IMR-90 (cell line): ENCODE data around the gene ASTN2. TPM values are rescaled to one million over a fixed set of nuclear protein-coding genes. Genes with fewer than 3 reads are reported as not detected.

ENCODE experiments used
- ATAC-seq: fragments of 200-7000 bp; cut with Tn5 transposase; 2 replicates; pipeline ENCODE4 v1.9.1; 2020; ENCODE audit warnings: low read depth, mild to moderate bottlenecking, moderate library complexity
- BruUV-seq: library from RNA; stranded (reverse); fragments of 400-500 nt; replicated peaks from 2 replicates; lab custom pipeline; 2021; lab: Mats Ljungman, UMichigan
- CTCF ChIA-PET: fragments of 300-600 bp; formaldehyde crosslinking; extraction: SDS; loops from one replicate; lab custom pipeline; 2021; ENCODE audit warnings: antibody characterized with exemption; lab: Yijun Ruan, JAX
- POLR2A ChIA-PET: fragments of 300-600 bp; sonication (Branson Sonifier 250); formaldehyde crosslinking; loops from one replicate; lab custom pipeline; 2022; ENCODE audit warnings: antibody characterized with exemption; ENCODE audit not compliant: unreplicated experiment; lab: Charles Lee
- DNase-seq: peaks from one replicate; pipeline ENCODE4 v3.0.0; 2013
- H2AFZ ChIP-seq: replicated peaks from 2 replicates; pipeline ENCODE3; 2013; ENCODE audit warnings: low read length, mild to moderate bottlenecking; ENCODE audit not compliant: poor library complexity
- H2AK5ac ChIP-seq: 2 replicates; pipeline ENCODE4 v1.6.1; 2013; ENCODE audit warnings: low read depth, low read length, inconsistent platforms
- H2AK9ac ChIP-seq: replicated peaks from 2 replicates; pipeline ENCODE3; 2013; ENCODE audit warnings: mild to moderate bottlenecking, low read depth, low read length, moderate library complexity; ENCODE audit not compliant: poor library complexity
- H2BK120ac ChIP-seq: 2 replicates; pipeline ENCODE4 v1.6.1; 2013; ENCODE audit warnings: low read depth, low read length, inconsistent platforms
- H2BK15ac ChIP-seq: 3 replicates; pipeline ENCODE4 v1.6.1; 2013; ENCODE audit warnings: low read depth, low read length, inconsistent platforms
- H2BK20ac ChIP-seq: 2 replicates; pipeline ENCODE4 v1.6.1; 2013; ENCODE audit warnings: low read depth, mild to moderate bottlenecking, inconsistent platforms, low read length, moderate library complexity
- H2BK5ac ChIP-seq: 2 replicates; pipeline ENCODE4 v1.6.1; 2013; ENCODE audit warnings: mild to moderate bottlenecking, low read depth, low read length, inconsistent platforms; ENCODE audit not compliant: poor library complexity, severe bottlenecking
- H3K14ac ChIP-seq: replicated peaks from 2 replicates; pipeline ENCODE4 v1.6.1; 2013; ENCODE audit warnings: low read depth, low read length, inconsistent platforms
- H3K18ac ChIP-seq: 2 replicates; pipeline ENCODE4 v1.6.1; 2013; ENCODE audit warnings: low read depth, low read length, control low read depth
- H3K23ac ChIP-seq: 2 replicates; pipeline ENCODE4 v1.6.1; 2013; ENCODE audit warnings: low read depth, low read length, inconsistent platforms
- H3K27ac ChIP-seq: 2 replicates; pipeline ENCODE4 v1.5.1; 2013; ENCODE audit warnings: mild to moderate bottlenecking, control low read depth, low read length; ENCODE audit not compliant: insufficient read depth
- H3K27me3 ChIP-seq: 2 replicates; pipeline ENCODE4 v1.6.1; 2013; ENCODE audit warnings: low read length; ENCODE audit not compliant: control insufficient read depth, insufficient read depth
- H3K36me3 ChIP-seq: 2 replicates; pipeline ENCODE4 v1.6.1; 2013; ENCODE audit warnings: low read length, mixed read lengths; ENCODE audit not compliant: control insufficient read depth, insufficient read depth
- H3K4ac ChIP-seq: 2 replicates; pipeline ENCODE4 v1.6.1; 2013; ENCODE audit warnings: low read depth, low read length, inconsistent platforms
- H3K4me1 ChIP-seq: 2 replicates; pipeline ENCODE4 v1.6.1; 2013; ENCODE audit warnings: low read length, mixed read lengths; ENCODE audit not compliant: control insufficient read depth, insufficient read depth
- H3K4me2 ChIP-seq: 2 replicates; pipeline ENCODE4 v1.6.1; 2013; ENCODE audit warnings: low read depth, mild to moderate bottlenecking, control low read depth, low read length, moderate library complexity
- H3K4me3 ChIP-seq: 2 replicates; pipeline ENCODE4 v1.5.1; 2013; ENCODE audit warnings: low read depth, mild to moderate bottlenecking, control low read depth, low read length, moderate library complexity; ENCODE audit not compliant: insufficient read depth
- H3K56ac ChIP-seq: 2 replicates; pipeline ENCODE4 v1.6.1; 2013; ENCODE audit warnings: low read length, inconsistent platforms; ENCODE audit not compliant: insufficient read depth; ENCODE audit errors: extremely low read depth
- H3K79me1 ChIP-seq, 2 experiments: 2 replicates each; pipeline ENCODE4 v1.6.1; 2013; ENCODE audit warnings: low read length in 2 of 2, inconsistent platforms in 1 of 2, low read depth in 1 of 2
- H3K9ac ChIP-seq: 2 replicates; pipeline ENCODE4 v1.6.1; 2013; ENCODE audit warnings: low read depth, low read length, control low read depth
- H3K9me1 ChIP-seq: 2 replicates; pipeline ENCODE4 v1.6.1; 2013; ENCODE audit warnings: low read length, inconsistent platforms; ENCODE audit not compliant: insufficient read depth
- H3K9me3 ChIP-seq: 2 replicates; pipeline ENCODE4 v1.6.1; 2013; ENCODE audit warnings: low read length; ENCODE audit not compliant: control insufficient read depth, insufficient read depth
- H4K20me1 ChIP-seq: 2 replicates; pipeline ENCODE4 v1.6.1; 2013; ENCODE audit warnings: low read length, inconsistent platforms; ENCODE audit not compliant: insufficient read depth
- H4K5ac ChIP-seq: 2 replicates; pipeline ENCODE4 v1.6.1; 2013; ENCODE audit warnings: mild to moderate bottlenecking, low read depth, low read length, control low read depth
- H4K8ac ChIP-seq, 2 experiments: 2 replicates each; pipeline ENCODE4 v1.6.1; 2013; ENCODE audit warnings: low read depth in 2 of 2, low read length in 2 of 2, control low read depth in 1 of 2, inconsistent platforms in 1 of 2
- H4K91ac ChIP-seq: 2 replicates; pipeline ENCODE4 v1.6.1; 2013; ENCODE audit warnings: low read depth, low read length, inconsistent platforms; ENCODE audit not compliant: insufficient read depth
- CEBPB ChIP-seq: IDR thresholded peaks from 2 replicates; pipeline ENCODE4 v1.6.1; 2012; ENCODE audit warnings: low read depth, low read length, improper control_type of control experiment
- CHD1 ChIP-seq: IDR thresholded peaks from 2 replicates; pipeline ENCODE4 v1.6.1; 2012; ENCODE audit warnings: low read depth, low read length, improper control_type of control experiment
- MAFK ChIP-seq: IDR thresholded peaks from 2 replicates; pipeline ENCODE4 v1.6.1; 2012; ENCODE audit warnings: low read depth, low read length, improper control_type of control experiment
- RAD21 ChIP-seq: IDR thresholded peaks from 2 replicates; pipeline ENCODE4 v1.6.1; 2012; ENCODE audit warnings: low read length, improper control_type of control experiment
- WGBS, 2 experiments: methylation state at CpG; one replicate each; pipeline versions ENCODE4 v1.1.5 to v1.1.7; 2013; ENCODE audit warnings: missing lambda C conversion rate in 2 of 2; ENCODE audit not compliant: insufficient read length in 1 of 2; ENCODE audit errors: extremely low coverage in 2 of 2; 5-methylcytosine and 5-hydroxymethylcytosine counted together
- dilution Hi-C: fragments of 300-500 bp; cut with HindIII; formaldehyde crosslinking; loops from one replicate; pipeline ENCODE4 v1.14.3; 2018; ENCODE audit warnings: low sequenced_read_pairs; ENCODE audit not compliant: unreplicated experiment
- in situ Hi-C: fragments of 300-500 bp; cut with MboI; formaldehyde crosslinking; loops from 3 replicates; pipeline ENCODE4 v1.14.3; 2019; ENCODE audit warnings: low sequenced_read_pairs, inconsistent platforms, mixed read lengths
- intact Hi-C: fragments of 100-400 bp; cut with micrococcal nuclease; formaldehyde crosslinking; loops from 2 replicates; pipeline ENCODE4 v1.10.0; 2022
- polyA plus RNA-seq, 3 experiments: library from polyadenylated mRNA; depleted of rRNA; stranded (reverse); fragments of >200 nt; gene quantifications; 2 replicates each; pipeline ENCODE4 v1.2.3, GENCODE V29; 2012; ENCODE audit warnings: low replicate concordance in 1 of 3
- total RNA-seq: library from RNA; depleted of rRNA; stranded (reverse); fragments of >200 nt; gene quantifications from 2 replicates; pipeline ENCODE4 v1.2.3, GENCODE V29; 2012

ASTN2 gene
- total and polyA plus RNA-seq, 2 of the 4 experiments (the other 2 are of a cell fraction) = 3.8 to 6.8 TPM

GRCh38 chr9:116671605-116672004 is 743.3 kb downstream of the ASTN2 start:
- Histone ChIP-seq H3K56ac (no peak overlapping the region), H3K4me1 (no peaks in the 10 kb centered on the region), H3K9me3 (peaks cover 11% of the 10 kb centered on the region), H3K27me3 (no peaks in the 10 kb centered on the region), H3K18ac (no peak overlapping the region), H3K27ac (no peak overlapping the region), H3K36me3 (no peaks in the 10 kb centered on the region), H2AFZ (no peak overlapping the region), H3K23ac (no peak overlapping the region), H2BK120ac (no peak overlapping the region), H4K91ac (no peak overlapping the region), H3K9me1 (no peaks in the 10 kb centered on the region), H3K79me1 (no peaks in the 10 kb centered on the region; a peak in 1 of 4 replicates), H2BK20ac (no peak overlapping the region), H3K4me2 (no peak overlapping the region), H2AK9ac (no peak overlapping the region), H3K9ac (no peak overlapping the region), H4K20me1 (no peaks in the 10 kb centered on the region), H4K5ac (no peak overlapping the region), H3K4me3 (no peak overlapping the region), H2BK15ac (no peak overlapping the region), H3K4ac (no peak overlapping the region), H2BK5ac (no peak overlapping the region), H3K14ac (no peak overlapping the region), H4K8ac (no peak overlapping the region), H2AK5ac (no peak overlapping the region)
- BruUV-seq = no TSS peak
- CTCF ChIA-PET = interaction anchor here (0.9 kb wide), 1 partner anchor 10 kb away, joined by 3 read pairs; no protein-coding TSS in a partner anchor
- ATAC-seq = no peak
- intact Hi-C loops (no loop called here), dilution Hi-C loops (no loop called here), in situ Hi-C loops (no loop called here)
- WGBS, 2 experiments = no CpG with 5 or more reads among the region's 2 CpGs
- TF ChIP-seq MAFK = no peak
- no peak for TF ChIP-seq CHD1
- TF ChIP-seq CEBPB = no peak
- no peak for TF ChIP-seq RAD21
- no peak for DNase-seq
- POLR2A ChIA-PET = no interaction called here
